HG03457 (cell line): ENCODE results near the gene HMGXB3.

Experiments
- ATAC-seq: cut with Tn5 transposase; IDR thresholded peaks from one replicate; pipeline ENCODE4 v1.9.1; 2021; ENCODE audit warnings: moderate number of reproducible peaks; ENCODE audit not compliant: unreplicated experiment

HMGXB3 gene, protein sequence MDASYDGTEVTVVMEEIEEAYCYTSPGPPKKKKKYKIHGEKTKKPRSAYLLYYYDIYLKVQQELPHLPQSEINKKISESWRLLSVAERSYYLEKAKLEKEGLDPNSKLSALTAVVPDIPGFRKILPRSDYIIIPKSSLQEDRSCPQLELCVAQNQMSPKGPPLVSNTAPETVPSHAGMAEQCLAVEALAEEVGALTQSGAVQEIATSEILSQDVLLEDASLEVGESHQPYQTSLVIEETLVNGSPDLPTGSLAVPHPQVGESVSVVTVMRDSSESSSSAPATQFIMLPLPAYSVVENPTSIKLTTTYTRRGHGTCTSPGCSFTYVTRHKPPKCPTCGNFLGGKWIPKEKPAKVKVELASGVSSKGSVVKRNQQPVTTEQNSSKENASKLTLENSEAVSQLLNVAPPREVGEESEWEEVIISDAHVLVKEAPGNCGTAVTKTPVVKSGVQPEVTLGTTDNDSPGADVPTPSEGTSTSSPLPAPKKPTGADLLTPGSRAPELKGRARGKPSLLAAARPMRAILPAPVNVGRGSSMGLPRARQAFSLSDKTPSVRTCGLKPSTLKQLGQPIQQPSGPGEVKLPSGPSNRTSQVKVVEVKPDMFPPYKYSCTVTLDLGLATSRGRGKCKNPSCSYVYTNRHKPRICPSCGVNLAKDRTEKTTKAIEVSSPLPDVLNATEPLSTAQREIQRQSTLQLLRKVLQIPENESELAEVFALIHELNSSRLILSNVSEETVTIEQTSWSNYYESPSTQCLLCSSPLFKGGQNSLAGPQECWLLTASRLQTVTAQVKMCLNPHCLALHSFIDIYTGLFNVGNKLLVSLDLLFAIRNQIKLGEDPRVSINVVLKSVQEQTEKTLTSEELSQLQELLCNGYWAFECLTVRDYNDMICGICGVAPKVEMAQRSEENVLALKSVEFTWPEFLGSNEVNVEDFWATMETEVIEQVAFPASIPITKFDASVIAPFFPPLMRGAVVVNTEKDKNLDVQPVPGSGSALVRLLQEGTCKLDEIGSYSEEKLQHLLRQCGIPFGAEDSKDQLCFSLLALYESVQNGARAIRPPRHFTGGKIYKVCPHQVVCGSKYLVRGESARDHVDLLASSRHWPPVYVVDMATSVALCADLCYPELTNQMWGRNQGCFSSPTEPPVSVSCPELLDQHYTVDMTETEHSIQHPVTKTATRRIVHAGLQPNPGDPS (N-terminal part only)

DNA sequence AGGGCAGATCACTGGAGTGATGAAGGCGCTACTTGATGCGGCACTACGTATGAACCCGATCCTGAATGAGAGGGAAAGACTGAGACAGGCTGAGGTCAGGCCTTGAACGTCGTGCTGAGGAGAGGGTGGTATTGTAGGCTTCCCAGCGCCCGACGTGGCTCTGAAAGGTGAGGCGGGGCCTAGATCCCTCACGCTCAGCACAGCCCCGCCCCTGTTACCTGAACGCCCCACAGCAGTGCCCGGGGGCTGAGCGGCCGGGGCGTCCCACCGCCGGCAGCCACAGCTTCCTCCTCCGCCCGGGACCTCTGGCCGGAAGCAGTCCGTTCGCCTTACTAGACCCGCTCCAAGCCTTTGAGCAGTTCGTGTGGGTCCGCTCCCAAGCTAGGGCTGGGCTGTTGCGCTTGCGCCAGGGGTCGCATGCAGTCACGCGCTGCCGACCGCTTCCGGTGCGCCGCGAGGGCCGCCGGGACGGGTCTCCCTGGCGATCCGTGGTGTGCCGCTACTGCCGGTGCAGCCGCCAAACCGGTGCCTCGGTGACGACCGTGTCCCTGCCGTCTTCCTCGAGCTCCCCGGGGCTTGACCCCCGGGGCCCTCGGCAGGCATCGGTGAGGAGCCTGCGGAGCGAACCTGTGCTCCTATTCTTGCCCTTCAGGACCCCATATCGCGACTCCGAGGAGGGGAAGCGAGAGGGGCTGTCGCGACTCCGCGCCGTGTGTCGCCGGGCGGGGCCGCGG, at the start of gene HMGXB3, which contains the start of gene TIGD6:
HMGXB3 (plus strand) TSS at position 484 of the 734 bp plus-strand sequence. CDS start 4,114 bp downstream, outside the sequence.
TIGD6 (minus strand) TSS at position 399 of the 734 bp plus-strand sequence. CDS start 4,306 bp downstream, outside the sequence.
- ATAC-seq, result peak; percentile 88

DNA sequence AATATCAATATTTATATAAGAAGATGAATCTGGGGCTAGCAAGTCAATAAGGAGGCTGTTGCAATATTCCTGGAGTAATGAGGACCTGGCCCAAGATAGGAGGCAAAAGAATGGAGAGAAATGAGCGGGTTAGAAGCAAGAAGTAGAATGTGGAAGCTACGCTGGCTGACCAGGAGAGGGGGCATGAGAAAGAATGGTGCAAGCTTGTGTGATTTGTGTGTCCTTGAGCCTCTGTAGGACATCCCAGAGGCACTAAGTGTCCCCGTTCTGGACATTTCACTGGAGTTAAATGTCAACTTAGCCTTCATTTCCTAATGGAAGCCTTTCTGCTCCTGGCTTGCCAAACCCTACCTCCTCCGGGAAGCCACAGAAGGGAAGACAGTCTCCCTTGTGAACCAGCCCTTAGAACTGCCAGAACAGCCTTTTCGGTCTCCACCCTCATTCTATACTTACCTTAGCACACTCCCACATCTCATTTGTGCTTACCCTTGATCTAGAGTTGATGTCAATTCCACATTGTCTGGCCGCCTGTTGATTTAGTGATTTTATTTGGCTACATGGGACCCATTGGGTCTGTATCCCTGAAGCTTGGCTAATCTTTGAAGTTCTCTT, 49.3 kb upstream of the HMGXB3 start:
- ATAC-seq, result no peak

GRCh38 chr5:149953436-149954121, 47.0 kb upstream of the HMGXB3 start:
- ATAC-seq, result no peak

DNA sequence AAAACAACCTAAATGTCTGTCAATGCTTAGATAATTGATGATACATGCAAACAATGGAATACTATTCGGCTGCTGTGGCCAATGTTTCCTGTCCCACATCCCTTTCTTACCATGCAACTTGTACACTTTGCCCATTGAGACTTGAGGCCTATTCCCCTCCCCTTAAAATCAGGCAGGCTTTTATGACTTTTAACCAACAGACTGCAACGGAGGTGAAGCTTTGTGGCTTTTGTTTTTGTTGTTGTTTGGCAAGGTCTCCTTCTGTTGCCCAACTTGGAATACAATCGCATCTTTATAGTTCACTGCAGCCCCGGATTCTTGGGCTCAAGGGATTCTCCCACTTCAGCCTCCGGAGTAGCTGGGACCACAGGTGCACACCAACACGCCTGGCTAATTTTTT, 45.7 kb upstream of the HMGXB3 start:
- ATAC-seq, result no peak

DNA sequence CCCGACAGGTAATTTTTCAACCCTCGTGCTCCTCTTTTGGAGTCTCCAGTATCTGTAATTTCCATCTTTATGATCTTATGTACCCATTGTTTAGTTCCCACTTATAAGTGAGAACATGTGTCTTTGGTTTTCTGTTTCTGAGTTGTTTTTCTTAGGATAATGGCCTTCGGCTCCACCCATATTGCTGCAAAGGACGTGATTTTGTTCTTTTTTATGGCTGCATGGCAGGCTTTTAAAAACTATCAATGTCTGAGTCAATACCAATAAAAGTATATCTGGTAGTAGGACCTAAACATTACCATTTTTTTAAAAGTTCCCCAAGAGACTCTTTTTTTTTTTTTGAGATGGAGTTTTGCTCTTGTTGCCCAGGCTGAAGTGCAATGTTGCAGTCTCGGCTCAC, 43.9 kb upstream of the HMGXB3 start:
- ATAC-seq, result no peak

DNA sequence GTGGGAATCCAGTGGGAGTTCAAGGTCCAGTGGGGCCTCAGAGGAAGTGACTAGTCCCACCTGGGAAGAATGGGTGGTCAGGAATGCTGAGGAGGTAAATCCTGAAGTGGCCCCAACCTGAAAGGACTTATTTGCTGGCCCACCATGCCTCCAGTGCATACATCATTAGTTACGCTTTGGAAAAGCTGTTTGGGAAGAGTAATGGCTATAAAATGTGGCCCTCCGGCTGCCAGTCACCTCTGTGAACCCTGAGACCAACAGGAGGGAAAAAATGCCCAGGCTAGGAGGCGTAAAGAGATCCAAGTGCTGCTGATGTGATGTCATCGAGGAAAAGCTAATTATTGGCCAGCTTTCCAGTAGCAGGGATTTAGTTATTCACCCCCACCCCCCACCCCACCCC, 42.7 kb upstream of the HMGXB3 start:
- no peak for ATAC-seq

- no peak for ATAC-seq
Observed at GRCh38 chr5:149959406-149960236, 40.9 kb upstream of the HMGXB3 start.

DNA sequence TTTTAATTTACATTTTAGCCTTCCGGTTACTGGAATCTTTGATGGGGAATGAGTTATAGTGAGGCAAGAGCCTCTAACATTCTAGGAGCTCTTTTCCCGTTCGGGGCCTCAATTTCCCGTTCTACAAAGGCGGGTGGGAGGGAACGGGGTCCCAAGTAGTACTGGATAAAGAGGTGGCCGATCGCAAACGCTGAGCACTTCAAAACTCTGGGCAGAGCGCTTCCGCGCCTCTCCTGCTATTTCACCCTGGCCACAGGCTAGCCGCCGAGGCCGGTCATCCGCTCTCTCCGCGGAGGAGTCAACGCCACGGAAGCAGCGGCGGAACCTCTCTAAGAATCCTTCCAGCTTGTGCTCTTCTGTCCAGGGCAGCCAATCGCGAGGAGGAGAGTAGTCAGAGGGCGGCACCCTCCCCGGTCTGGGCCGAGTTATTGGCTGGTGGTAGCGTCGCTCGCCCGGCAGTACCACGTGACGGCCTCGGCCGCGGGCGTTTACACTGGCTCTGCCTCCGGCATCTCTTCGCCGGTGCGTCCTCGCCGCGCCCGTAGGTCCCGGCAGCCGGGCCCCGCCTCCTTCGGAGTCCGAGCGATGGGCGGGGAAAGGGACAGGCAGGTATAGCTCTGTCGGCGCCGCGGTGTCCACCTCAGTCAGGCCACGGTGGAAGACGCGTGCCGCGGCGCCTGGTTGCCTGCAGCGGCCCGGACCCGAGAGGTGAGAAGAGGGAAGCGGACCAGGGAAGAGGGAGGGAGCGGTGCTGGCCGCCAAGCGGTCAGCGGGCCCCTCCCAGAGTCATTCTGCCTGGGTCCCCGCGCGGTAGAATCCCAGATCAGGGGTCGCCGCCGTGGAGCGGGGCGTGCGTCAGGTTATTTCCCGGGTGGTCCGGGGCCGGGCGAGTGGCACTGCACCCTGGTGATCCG, 40.0 kb upstream of the HMGXB3 start, which contains the start of gene SLC26A2:
SLC26A2 (plus strand) TSS at position 487 of the 914 bp plus-strand sequence. CDS start 16,895 bp downstream, outside the sequence.
- peak; percentile 99 for ATAC-seq

DNA sequence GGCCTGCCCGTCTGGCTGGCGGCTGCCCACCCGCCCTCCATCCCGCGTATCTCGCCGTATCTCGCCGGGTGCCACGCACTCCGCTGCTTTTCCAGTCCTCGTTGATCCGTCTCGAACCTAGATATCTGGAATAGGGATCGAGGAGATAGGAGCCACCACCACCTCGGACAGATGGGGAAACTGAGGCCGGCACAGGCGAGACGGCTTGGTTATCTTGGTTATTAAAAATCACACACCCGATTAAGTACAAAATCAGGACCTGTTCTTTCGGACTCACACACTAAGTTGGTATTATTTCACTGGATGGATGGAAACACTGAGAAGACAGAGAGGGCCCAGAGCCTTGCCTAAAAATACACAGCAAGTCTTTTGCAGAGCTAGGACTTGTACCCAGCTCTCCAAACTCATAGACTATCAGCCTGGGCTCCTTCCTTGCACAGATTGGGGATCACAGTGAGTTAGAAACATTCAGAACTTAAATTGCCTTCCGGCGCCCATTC, 39.3 kb upstream of the HMGXB3 start:
- ATAC-seq, result no peak

DNA sequence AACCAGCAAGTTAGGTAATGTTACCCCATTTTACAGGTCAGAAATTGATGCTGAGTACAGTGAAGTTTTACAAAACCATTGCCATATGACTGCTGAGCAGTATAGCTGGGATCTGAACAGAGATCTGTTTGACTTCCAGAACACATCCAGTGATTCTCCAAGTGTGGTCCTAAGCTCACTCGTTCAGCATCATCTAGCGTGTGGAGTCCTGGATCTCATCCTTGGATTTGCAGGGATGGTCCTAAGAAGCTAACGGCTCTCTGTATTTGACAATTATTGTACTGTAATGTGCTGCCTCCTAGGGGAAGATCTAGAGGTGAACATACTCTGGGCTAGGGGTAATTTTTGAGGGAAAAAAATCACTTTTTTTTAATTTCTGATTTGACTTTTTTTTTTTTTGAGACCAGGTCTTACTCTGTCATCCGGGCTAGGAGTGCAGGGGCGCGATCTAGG, 38.6 kb upstream of the HMGXB3 start:
- no peak for ATAC-seq

DNA sequence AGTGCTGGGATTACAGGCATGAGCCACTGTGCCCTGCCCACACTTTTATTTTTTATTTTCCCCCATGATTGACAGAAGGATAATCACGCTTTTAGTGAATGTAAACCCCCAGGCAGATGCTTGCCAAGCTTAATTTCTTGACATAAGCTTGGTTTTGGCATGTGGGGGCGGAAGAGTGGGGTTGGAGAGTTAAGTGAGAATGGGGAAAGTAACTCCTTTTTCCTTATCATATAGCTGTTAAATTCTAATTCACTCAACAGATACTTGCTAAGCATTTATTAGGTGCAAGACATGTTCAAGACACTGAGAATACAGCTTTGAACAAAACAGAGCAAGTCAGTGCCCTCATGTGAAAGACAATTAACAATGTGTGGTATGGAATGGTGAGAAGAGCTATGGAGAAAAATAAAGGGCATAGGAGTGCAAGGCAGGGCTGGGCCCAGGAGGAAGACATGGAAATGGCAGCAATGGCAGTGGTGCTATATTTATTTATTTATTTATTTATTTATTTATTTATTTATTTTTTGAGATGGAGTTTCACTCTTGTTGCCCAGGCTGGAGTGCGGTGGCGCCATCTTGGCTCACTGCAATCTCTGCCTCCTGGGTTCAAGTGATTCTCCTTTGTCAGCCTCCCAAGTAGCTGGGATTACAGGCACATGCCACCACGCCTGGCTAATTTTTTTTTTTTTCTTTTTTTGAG, 37.8 kb upstream of the HMGXB3 start:
- no peak for ATAC-seq

- no peak for ATAC-seq
Observed at GRCh38 chr5:149963729-149964128, 36.8 kb upstream of the HMGXB3 start.

GRCh38 chr5:149966946-149967345, 33.6 kb upstream of the HMGXB3 start:
- no peak for ATAC-seq

DNA sequence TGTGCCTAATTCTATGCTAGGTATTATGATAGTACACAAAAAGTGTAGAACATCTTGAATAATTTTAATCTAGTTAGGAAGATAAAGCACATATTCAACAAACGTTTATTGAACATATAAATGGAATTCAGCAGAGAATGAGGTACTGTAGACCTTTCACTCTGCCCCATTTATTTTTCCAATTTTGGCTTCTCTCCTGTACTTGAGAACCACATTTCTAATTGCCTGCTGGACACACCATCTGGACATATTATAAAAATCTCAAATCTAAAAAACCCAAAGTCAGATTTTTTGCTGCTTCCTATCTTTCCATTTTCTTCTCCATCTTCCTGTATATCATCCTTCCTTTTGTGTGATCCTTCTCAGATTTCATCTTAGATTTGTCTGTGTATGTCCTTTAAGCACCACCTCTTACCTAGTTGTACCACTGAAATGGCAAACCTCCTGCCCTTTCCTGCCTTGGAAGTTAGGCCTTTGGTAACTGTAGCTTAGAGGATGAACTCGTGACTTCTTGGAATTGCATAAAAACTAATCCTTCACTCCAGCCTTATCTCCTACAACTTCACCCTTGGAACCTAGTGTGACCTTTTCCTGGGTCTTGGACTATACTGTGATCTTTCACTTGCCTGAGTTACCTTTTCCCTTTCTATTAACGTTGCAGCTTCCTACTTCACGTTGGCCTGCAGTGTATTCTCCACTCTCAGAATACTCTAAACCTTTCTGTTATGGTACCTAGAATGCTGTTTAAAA, 31.2 kb upstream of the HMGXB3 start:
- no peak for ATAC-seq

GRCh38 chr5:149975409-149975808, 25.1 kb upstream of the HMGXB3 start:
- no peak for ATAC-seq

DNA sequence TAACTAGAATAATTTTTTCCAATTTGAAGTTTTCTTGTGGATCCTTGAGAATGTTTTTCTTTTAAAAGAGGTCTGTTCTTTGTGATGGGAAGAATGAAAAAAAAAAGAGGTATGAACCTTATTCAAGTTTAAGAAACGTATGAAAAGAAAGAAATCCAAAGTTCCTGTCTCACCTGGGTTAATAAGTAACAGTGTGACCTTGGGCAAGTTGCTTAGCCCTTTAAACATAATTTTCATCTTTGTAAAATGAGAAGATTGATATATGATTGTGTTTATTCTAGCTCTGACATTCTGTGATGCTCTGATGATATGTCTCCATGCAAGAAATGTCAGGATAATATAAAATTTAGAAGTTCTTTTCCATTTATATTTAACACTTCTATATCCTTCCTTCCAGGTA, 20.6 kb upstream of the HMGXB3 start:
- no peak for ATAC-seq
